Effector memory CD4-positive, alpha-beta T cell (primary cell): ENCODE data around the gene ATAD3B.
"Not testable (repeated sequence)": the region's sequence is repeated elsewhere in the genome, so short reads cannot be mapped to it uniquely, and the experiment has no call there.

Experiments used
- DNase-seq, 3 donors: peaks; one replicate each; pipeline ENCODE4 v3.0.0-alpha.2; 2020
- H3K27ac ChIP-seq: 2 replicates; pipeline ENCODE4 v1.7.0; 2013; ENCODE audit warnings: mild to moderate bottlenecking, low read length, moderate library complexity; ENCODE audit not compliant: insufficient read depth, poor library complexity, severe bottlenecking
- H3K27me3 ChIP-seq: replicated peaks from 2 replicates; pipeline ENCODE4 v1.7.0; 2013; ENCODE audit warnings: mild to moderate bottlenecking, low read length; ENCODE audit not compliant: insufficient read depth, control insufficient read depth, poor library complexity, severe bottlenecking
- H3K36me3 ChIP-seq: 2 replicates; pipeline ENCODE4 v1.7.0; 2013; ENCODE audit warnings: mild to moderate bottlenecking, low read length, moderate library complexity; ENCODE audit not compliant: control insufficient read depth, insufficient read depth
- H3K4me1 ChIP-seq: 2 replicates; pipeline ENCODE4 v1.7.0; 2013; ENCODE audit warnings: low read length, mild to moderate bottlenecking; ENCODE audit not compliant: control insufficient read depth, insufficient read depth, poor library complexity, severe bottlenecking
- H3K4me3 ChIP-seq: 2 replicates; pipeline ENCODE4 v1.7.0; 2013; ENCODE audit warnings: low read length, low read depth, mild to moderate bottlenecking; ENCODE audit not compliant: insufficient read depth, poor library complexity, severe bottlenecking
- H3K9me3 ChIP-seq: 2 replicates; pipeline ENCODE4 v1.7.0; 2013; ENCODE audit warnings: mild to moderate bottlenecking, low read length, moderate library complexity; ENCODE audit not compliant: control insufficient read depth

Gene ATAD3B

DNA sequence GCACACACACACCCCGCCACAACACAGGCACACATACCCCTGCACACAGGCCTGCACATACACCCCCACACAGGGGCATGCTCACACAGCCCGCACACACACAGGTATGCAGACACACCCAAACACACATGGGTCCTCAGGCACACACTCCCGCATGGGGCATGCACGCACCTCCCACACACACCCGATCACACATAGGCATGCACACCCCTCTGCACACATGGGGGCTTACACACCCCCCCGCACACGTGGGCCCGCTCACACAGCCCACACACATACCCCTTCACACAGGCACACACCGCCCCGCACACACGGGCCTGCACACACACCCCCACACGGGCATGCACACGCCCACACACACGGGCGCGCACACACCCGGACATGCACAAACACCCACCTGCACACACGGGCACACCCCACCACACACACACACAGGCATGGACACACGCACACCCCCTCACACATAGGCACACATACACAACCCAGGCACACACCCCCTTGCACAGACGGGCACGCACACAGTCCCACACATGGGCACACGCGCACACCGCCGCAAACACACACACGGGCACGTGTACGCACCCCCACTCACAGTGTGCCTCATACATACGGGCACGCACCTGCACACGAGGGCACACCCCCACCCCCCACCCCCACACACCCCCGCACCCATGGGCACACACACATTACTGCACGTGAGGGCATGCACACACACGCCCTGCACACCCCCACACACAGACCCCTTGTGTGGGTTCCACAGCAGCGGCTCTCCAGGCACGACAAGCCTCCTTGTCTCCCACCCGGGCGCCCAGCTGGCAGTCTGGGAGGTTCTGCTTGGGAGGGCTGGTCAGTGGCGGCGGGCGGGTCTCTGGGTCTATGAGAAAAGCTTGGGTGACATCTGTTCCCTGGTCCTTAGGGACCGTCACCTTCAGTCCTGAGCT, 8.3 kb downstream of the ATAD3B start:
- no peak overlapping the region for H3K27ac ChIP-seq
- no peaks in the 10 kb centered on the region for H3K4me1 ChIP-seq
- H3K27me3 ChIP-seq: no peaks in the 10 kb centered on the region
- H3K9me3 ChIP-seq: no peaks in the 10 kb centered on the region
- H3K4me3 ChIP-seq: no peak overlapping the region
- no peak for DNase-seq
- peaks cover 32% of the 10 kb centered on the region for H3K36me3 ChIP-seq

DNA sequence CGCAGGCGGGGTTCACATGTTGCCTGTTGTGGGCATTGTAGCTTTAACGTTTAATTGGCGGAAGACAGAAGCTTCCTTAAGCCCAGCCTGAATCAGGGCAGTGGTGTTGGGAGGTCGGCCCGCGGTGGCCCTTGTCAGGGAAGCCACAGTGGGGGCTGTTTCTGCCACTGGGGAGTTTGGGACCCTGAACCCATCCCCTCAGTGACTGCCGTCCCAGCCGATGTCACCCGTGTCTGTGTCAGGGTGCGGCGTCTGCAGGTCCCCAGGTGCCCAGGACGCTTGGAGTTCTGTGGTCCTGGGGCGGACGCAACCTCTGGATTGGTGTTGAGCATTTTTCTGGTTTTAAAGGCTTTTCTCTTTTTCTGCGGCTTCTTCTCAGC, 8.9 kb downstream of the ATAD3B start:
- H3K27me3 ChIP-seq, H3K27ac ChIP-seq, H3K9me3 ChIP-seq, DNase-seq, H3K4me1 ChIP-seq, H3K4me3 ChIP-seq: not testable (repeated sequence)
- peaks cover 32% of the 10 kb centered on the region for H3K36me3 ChIP-seq

GRCh38 chr1:1481811-1482210, 10.2 kb downstream of the ATAD3B start:
- H3K27me3 ChIP-seq, H3K27ac ChIP-seq, H3K4me1 ChIP-seq, H3K4me3 ChIP-seq, H3K9me3 ChIP-seq, DNase-seq: not testable (repeated sequence)
- peaks cover 37% of the 10 kb centered on the region for H3K36me3 ChIP-seq

DNA sequence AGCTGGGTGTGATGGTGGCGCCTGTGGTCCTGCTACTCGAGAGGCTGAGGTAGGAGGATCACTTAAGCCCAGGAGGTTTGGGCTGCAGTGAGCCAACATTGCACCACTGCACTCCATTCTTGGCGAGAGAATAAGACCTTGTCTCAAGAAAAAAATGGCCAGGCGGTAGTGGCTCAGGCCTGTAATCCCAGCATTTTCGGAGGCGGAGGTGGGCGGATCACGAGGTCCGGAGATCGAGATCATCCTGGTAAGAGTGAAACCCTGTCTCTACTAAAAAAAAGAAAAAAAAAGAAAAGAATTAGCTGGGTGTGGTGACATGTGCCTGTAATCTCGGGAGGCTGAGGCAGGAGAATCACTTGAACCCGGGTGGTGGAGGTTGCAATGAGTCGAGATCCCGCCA, 11.3 kb downstream of the ATAD3B start:
- Histone ChIP-seq H3K9me3 (no peaks in the 10 kb centered on the region), H3K4me1 (no peaks in the 10 kb centered on the region), H3K27me3 (no peaks in the 10 kb centered on the region), H3K27ac (no peak overlapping the region), H3K36me3 (peaks cover 33% of the 10 kb centered on the region), H3K4me3 (no peak overlapping the region)
- no peak for DNase-seq

GRCh38 chr1:1483714-1484113, 12.1 kb downstream of the ATAD3B start:
- Histone ChIP-seq H3K27ac (no peak overlapping the region), H3K36me3 (peaks cover 30% of the 10 kb centered on the region), H3K9me3 (no peaks in the 10 kb centered on the region), H3K4me3 (no peak overlapping the region), H3K4me1 (no peaks in the 10 kb centered on the region), H3K27me3 (no peaks in the 10 kb centered on the region)
- DNase-seq: no peak

- H3K36me3 ChIP-seq: peaks cover 32% of the 10 kb centered on the region
- H3K27ac ChIP-seq, H3K4me1 ChIP-seq, DNase-seq, H3K27me3 ChIP-seq, H3K4me3 ChIP-seq, H3K9me3 ChIP-seq: not testable (repeated sequence)
Measured at GRCh38 chr1:1484976-1485750, 13.6 kb downstream of the ATAD3B start.

DNA sequence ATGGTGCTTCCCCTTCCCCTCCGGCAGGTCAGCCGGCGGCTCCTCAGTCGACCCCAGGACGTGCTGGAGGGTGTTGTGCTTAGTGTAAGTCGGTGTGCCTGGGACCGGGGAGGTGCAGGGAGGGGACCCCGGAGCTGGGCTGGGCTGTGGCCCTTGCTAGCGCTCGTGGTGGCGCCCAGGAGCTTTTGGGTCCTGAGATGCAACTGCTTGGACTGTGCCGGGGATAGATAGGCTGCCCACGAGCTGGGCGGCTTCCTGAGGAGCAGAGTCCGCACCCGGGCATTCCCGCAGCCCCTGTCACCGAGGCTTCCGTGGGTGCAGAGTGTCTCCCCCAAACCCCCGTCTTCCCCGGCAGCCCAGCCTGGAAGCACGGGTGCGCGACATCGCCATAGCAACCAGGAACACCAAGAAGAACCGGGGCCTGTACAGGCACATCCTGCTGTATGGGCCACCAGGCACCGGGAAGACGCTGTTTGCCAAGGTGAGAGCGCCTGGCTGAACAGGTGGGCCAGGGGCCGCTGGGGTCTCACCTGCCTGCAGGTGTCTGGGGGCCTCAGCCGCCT, 14.3 kb downstream of the ATAD3B start:
- peaks cover 35% of the 10 kb centered on the region for H3K36me3 ChIP-seq
- not testable (repeated sequence) for H3K4me3 ChIP-seq, H3K9me3 ChIP-seq, H3K27ac ChIP-seq, DNase-seq, H3K4me1 ChIP-seq, H3K27me3 ChIP-seq

- Histone ChIP-seq H3K36me3 (peaks cover 42% of the 10 kb centered on the region), H3K27me3 (no peaks in the 10 kb centered on the region), H3K27ac (no peak overlapping the region), H3K4me3 (no peak overlapping the region), H3K4me1 (no peaks in the 10 kb centered on the region), H3K9me3 (no peaks in the 10 kb centered on the region)
- no peak for DNase-seq
Measured at GRCh38 chr1:1487701-1488100, 16.1 kb downstream of the ATAD3B start.

GRCh38 chr1:1489231-1489630, 17.7 kb downstream of the ATAD3B start:
- Histone ChIP-seq H3K36me3 (peaks cover 37% of the 10 kb centered on the region), H3K4me1 (no peaks in the 10 kb centered on the region), H3K4me3 (no peak overlapping the region), H3K27ac (no peak overlapping the region), H3K27me3 (no peaks in the 10 kb centered on the region), H3K9me3 (no peaks in the 10 kb centered on the region)
- no peak for DNase-seq

DNA sequence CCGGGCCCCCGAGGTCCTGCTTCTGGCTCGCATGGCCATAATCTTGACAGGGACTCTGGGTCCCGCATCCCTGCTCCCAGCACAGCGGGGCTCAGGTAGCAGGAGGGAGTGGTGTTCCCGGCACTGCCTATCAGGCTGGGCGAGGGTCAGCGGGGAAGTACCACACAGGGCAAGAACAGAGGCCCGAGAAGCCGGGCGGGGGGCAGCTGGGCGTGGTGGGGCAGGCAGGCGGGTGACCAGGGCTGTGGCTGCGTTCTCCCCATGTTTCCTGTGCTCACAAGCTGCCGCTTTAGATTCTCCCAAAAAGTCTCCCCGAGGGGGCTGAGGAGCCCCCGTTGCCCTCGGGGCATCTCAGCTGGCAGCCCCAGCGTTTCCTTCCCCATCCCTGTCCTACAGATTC, 18.3 kb downstream of the ATAD3B start:
- DNase-seq: no peak
- Histone ChIP-seq H3K36me3 (peaks cover 37% of the 10 kb centered on the region), H3K4me1 (no peaks in the 10 kb centered on the region), H3K9me3 (no peaks in the 10 kb centered on the region), H3K27me3 (no peaks in the 10 kb centered on the region), H3K27ac (no peak overlapping the region), H3K4me3 (no peak overlapping the region)
